Uterus (tissue), 4 donors: ENCODE measurements around the gene UBXN2A. TPM values are rescaled to one million over a fixed set of nuclear protein-coding genes. Genes with fewer than 3 reads are reported as not detected.
"Not testable (repeated sequence)": the region's sequence is repeated elsewhere in the genome, so short reads cannot be mapped to it uniquely, and the experiment has no call there.

Source experiments
- DNase-seq, 2 donors: peaks; one replicate each; pipeline ENCODE4 v3.0.0-alpha.2; 2019 to 2020
- H3K27ac ChIP-seq, 2 donors: fragments of 200-600 bp; sonication (generic); 1 replicate in 1 of 2; 2 replicates in 1 of 2; pipeline ENCODE4 v1.5.1; 2016 to 2018
- H3K27me3 ChIP-seq, 2 donors: fragments of 200-600 bp; sonication (generic); one replicate each; pipeline ENCODE4 v1.5.1; 2018 to 2019; ENCODE audit warnings: control low read depth in 1 of 2
- H3K36me3 ChIP-seq, 2 donors: fragments of 200-600 bp; sonication (generic); one replicate each; pipeline ENCODE4 v1.5.1; 2019; ENCODE audit warnings: control low read depth in 1 of 2
- H3K4me1 ChIP-seq, 2 donors: fragments of 200-600 bp; sonication (generic); one replicate each; pipeline ENCODE4 v1.5.1; 2018 to 2019; ENCODE audit warnings: control low read depth in 1 of 2
- H3K4me3 ChIP-seq, 2 donors: fragments of 200-600 bp; sonication (generic); 1 replicate in 1 of 2; 2 replicates in 1 of 2; pipeline ENCODE4 v1.5.1; 2018 to 2019; ENCODE audit warnings: mild to moderate bottlenecking in 1 of 2
- H3K9me3 ChIP-seq, 2 donors: fragments of 200-600 bp; sonication (generic); one replicate each; pipeline ENCODE4 v1.5.1; 2019; ENCODE audit warnings: control low read depth in 1 of 2
- POLR2A ChIP-seq, 2 donors: fragments of 450-650 bp; IDR thresholded peaks; one replicate each; pipeline ENCODE4 v1.6.1; 2016; ENCODE audit warnings: antibody characterized with exemption in 2 of 2, mild to moderate bottlenecking in 1 of 2, moderate library complexity in 1 of 2
- intact Hi-C: fragments of 100-400 bp; cut with DNase I; formaldehyde crosslinking; loops from one replicate; pipeline ENCODE4 v1.15.1; 2023; ENCODE audit warnings: low total_unique reads
- total RNA-seq, 4 donors: library from RNA; depleted of rRNA in 3 of 4; stranded (reverse); fragments of >200 nt in 3 of 4; gene quantifications; one replicate each; pipeline versions ENCODE4 v1.1.0 to v1.2.4, GENCODE V29; 2014 to 2023
- TF ChIP-seq, protein P1 (sequence below), 4 experiments: fragments of 200-600 bp in 2 of 4; fragments of 450-650 bp in 2 of 4; sonication (generic) in 2 of 4; IDR thresholded peaks; one replicate each; pipeline ENCODE4 v1.5.1; 2016 to 2019; ENCODE audit warnings: antibody characterized with exemption in 4 of 4, mild to moderate bottlenecking in 2 of 4, moderate library complexity in 1 of 4
- donor health status: DM: yes; HTN: yes; CAD: no.

The UBXN2A gene
- total RNA-seq, 4 donors from 2014 or later, result 16.8 to 36.4 (median 24.2) TPM

DNA sequence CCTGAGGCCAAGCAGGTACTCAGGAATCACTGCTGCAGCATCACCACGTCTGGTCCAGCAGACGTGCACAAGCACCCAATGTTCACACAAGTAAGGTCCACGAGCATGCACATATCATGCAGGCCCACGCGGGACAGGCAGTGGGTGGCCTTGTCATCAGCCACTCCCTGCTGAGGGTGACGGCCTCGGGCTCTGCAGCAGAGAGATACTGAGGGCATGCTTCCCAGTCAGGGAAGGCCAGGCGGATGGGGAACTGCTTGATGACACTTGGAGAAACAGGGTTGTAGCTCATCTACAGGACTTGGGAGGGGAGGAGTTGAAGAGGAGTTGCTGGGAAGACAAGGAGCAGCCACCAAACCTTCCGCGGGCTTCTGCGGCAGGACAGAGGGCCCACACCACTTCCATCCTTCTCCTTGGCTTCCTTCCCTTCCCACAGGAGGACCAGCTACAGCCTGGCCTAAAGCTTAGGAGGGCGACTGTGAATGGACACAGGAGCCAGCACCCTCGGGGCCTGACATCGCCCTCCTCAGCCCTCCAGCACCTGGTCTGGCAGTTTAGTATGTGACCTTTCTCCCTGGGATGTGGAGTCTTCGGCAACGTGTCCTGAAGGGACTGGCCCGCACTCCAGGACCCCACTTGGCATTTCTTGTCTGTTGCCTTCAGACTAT lies 84.9 kb downstream of the UBXN2A start:
- DNase-seq, result no peak
- no peaks in the 10 kb centered on the region for H3K27me3 ChIP-seq
- H3K9me3 ChIP-seq, result no peaks in the 10 kb centered on the region
- intact Hi-C loops, result no loop called here
- TF ChIP-seq, protein P1, sequence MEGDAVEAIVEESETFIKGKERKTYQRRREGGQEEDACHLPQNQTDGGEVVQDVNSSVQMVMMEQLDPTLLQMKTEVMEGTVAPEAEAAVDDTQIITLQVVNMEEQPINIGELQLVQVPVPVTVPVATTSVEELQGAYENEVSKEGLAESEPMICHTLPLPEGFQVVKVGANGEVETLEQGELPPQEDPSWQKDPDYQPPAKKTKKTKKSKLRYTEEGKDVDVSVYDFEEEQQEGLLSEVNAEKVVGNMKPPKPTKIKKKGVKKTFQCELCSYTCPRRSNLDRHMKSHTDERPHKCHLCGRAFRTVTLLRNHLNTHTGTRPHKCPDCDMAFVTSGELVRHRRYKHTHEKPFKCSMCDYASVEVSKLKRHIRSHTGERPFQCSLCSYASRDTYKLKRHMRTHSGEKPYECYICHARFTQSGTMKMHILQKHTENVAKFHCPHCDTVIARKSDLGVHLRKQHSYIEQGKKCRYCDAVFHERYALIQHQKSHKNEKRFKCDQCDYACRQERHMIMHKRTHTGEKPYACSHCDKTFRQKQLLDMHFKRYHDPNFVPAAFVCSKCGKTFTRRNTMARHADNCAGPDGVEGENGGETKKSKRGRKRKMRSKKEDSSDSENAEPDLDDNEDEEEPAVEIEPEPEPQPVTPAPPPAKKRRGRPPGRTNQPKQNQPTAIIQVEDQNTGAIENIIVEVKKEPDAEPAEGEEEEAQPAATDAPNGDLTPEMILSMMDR (IDR thresholded peaks at IDR 0.05), result no peak
- TF ChIP-seq POLR2A (IDR thresholded peaks at IDR 0.05), result no peak
- no peak overlapping the region for H3K4me3 ChIP-seq
- no peak overlapping the region for H3K27ac ChIP-seq
- H3K4me1 ChIP-seq, result no peaks in the 10 kb centered on the region
- H3K36me3 ChIP-seq, result no peaks in the 10 kb centered on the region

DNA sequence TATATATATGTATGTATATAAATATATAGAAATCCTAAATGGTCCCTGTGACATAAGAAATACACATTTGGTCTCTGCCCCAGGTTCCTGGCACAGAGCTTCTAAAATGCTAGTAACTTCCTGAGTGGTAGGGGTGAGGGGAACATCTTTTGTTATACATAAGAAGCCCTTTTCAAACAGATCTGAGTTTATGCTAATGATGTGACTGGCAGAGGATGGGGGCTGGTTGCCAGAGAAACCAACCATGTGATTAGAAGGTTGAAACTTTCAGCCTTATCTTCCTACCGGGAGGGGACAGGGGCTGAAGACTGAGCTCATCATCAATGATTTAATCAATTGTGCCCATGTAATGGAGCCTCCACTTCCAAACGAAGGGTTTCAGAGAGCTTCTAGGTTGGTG lies 86.0 kb downstream of the UBXN2A start:
- intact Hi-C loops, result no loop called here
- H3K36me3 ChIP-seq, result no peaks in the 10 kb centered on the region
- DNase-seq, result no peak
- no peaks in the 10 kb centered on the region for H3K27me3 ChIP-seq
- no peak overlapping the region for H3K4me3 ChIP-seq
- no peaks in the 10 kb centered on the region for H3K9me3 ChIP-seq
- TF ChIP-seq, protein P1 (IDR thresholded peaks at IDR 0.05), result no peak
- TF ChIP-seq POLR2A (IDR thresholded peaks at IDR 0.05), result no peak
- H3K4me1 ChIP-seq, result no peaks in the 10 kb centered on the region
- H3K27ac ChIP-seq, result no peak overlapping the region

- Histone ChIP-seq H3K36me3 (no peaks in the 10 kb centered on the region), H3K4me1 (no peaks in the 10 kb centered on the region), H3K27ac (no peak overlapping the region), H3K9me3 (no peaks in the 10 kb centered on the region), H3K27me3 (no peaks in the 10 kb centered on the region), H3K4me3 (no peak overlapping the region)
- intact Hi-C loops, result no loop called here
- DNase-seq, result no peak
- no peak for TF ChIP-seq POLR2A (IDR thresholded peaks at IDR 0.05)
- TF ChIP-seq, protein P1 (IDR thresholded peaks at IDR 0.05), result no peak
Measured at GRCh38 chr2:24038786-24039499, 98.7 kb downstream of the UBXN2A start.

DNA sequence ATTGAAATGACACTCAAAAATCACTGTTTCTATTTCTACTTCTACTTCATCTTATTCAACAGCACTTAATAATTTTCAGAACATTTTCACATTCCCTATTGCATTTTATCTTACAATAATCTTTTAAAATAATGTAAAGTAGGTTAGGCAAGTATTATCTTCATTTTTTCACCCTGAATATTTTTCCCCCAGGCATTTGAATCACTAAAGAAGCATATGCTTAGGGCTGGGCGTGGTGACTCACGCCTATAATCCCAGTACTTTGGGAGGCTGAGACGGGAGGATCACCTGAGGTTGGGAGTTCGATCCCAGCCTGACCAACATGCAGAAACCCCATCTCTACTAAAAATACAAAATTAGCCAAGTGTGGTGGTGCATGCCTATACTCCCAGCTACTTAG lies 100.2 kb downstream of the UBXN2A start:
- TF ChIP-seq, protein P1 (IDR thresholded peaks at IDR 0.05), result no peak
- no peak for TF ChIP-seq POLR2A (IDR thresholded peaks at IDR 0.05)
- intact Hi-C loops, result no loop called here
- Histone ChIP-seq H3K4me3 (no peak overlapping the region), H3K27ac (no peak overlapping the region), H3K27me3 (no peaks in the 10 kb centered on the region), H3K4me1 (no peaks in the 10 kb centered on the region), H3K9me3 (no peaks in the 10 kb centered on the region), H3K36me3 (no peaks in the 10 kb centered on the region)
- no peak for DNase-seq

- DNase-seq, H3K9me3 ChIP-seq, H3K27ac ChIP-seq, intact Hi-C loops, H3K4me1 ChIP-seq, H3K27me3 ChIP-seq, H3K36me3 ChIP-seq, H3K4me3 ChIP-seq: not testable (repeated sequence)
Measured at GRCh38 chr2:24043133-24043532, 102.9 kb downstream of the UBXN2A start.
